Karpas-422 (cell line): ENCODE data around the gene OSCP1. TPM values are rescaled to one million over a fixed set of nuclear protein-coding genes. Genes with fewer than 3 reads are reported as not detected.
A peak's percentile ranks its signal among the peaks of the same experiment; 100 is the strongest.

ENCODE experiments used
- DNase-seq: peaks from one replicate; pipeline ENCODE4 v3.0.0-alpha.2; 2015
- H2AFZ ChIP-seq: fragments of 200-600 bp; sonication (generic); 2 replicates; pipeline ENCODE4 v1.6.1; 2014; ENCODE audit warnings: antibody characterized with exemption, low read length, mixed read lengths
- H3K27ac ChIP-seq: fragments of 200-600 bp; sonication (generic); 2 replicates; pipeline ENCODE4 v1.5.1; 2014; ENCODE audit warnings: mild to moderate bottlenecking, low read length, moderate library complexity
- H3K27me3 ChIP-seq: fragments of 200-600 bp; sonication (generic); 2 replicates; pipeline ENCODE4 v1.6.1; 2014; ENCODE audit warnings: low read length, mixed read lengths
- H3K36me3 ChIP-seq: fragments of 200-600 bp; sonication (generic); 2 replicates; pipeline ENCODE4 v1.6.1; 2014; ENCODE audit warnings: low read length, mixed read lengths; ENCODE audit not compliant: insufficient read depth
- H3K4me1 ChIP-seq: fragments of 200-600 bp; sonication (generic); 2 replicates; pipeline ENCODE4 v1.6.1; 2014; ENCODE audit warnings: mild to moderate bottlenecking, low read length, mixed read lengths
- H3K4me2 ChIP-seq: fragments of 200-600 bp; sonication (generic); 2 replicates; pipeline ENCODE4 v1.6.1; 2014; ENCODE audit warnings: low read length, low read depth, mild to moderate bottlenecking; ENCODE audit not compliant: poor library complexity, severe bottlenecking
- H3K4me3 ChIP-seq: fragments of 200-600 bp; sonication (generic); 2 replicates; pipeline ENCODE4 v1.5.1; 2014; ENCODE audit warnings: mild to moderate bottlenecking, antibody characterized with exemption, low read length, mixed read lengths
- H3K79me2 ChIP-seq: fragments of 200-600 bp; sonication (generic); 2 replicates; pipeline ENCODE4 v1.6.1; 2014; ENCODE audit warnings: mild to moderate bottlenecking, low read length, mixed read lengths
- H3K9ac ChIP-seq: fragments of 200-600 bp; sonication (generic); 2 replicates; pipeline ENCODE4 v1.6.0; 2014; ENCODE audit warnings: low read length
- H3K9me2 ChIP-seq: fragments of 200-600 bp; sonication (generic), shearing (Covaris generic); replicated peaks from 2 replicates; pipeline ENCODE4 v1.6.0; 2014; ENCODE audit warnings: mild to moderate bottlenecking, low read length, moderate library complexity; ENCODE audit not compliant: insufficient read depth
- H3K9me3 ChIP-seq: fragments of 300-700, 200-600 bp; sonication (generic); 2 replicates; pipeline ENCODE4 v1.6.1; 2014; ENCODE audit warnings: low read length, mixed read lengths
- H4K20me1 ChIP-seq: fragments of 200-600 bp; sonication (generic); 2 replicates; pipeline ENCODE4 v1.6.1; 2014; ENCODE audit warnings: mild to moderate bottlenecking, antibody characterized with exemption, low read length, low read depth; ENCODE audit not compliant: insufficient read depth
- total RNA-seq: library from RNA; depleted of rRNA; stranded (reverse); fragments of >200 nt; shearing (Covaris generic); gene quantifications from 2 replicates; pipeline ENCODE4 v1.2.3, GENCODE V29; 2014; ENCODE audit warnings: low replicate concordance

Gene OSCP1
- total RNA-seq, 1 experiment from 2014 or later = 15.0 TPM

DNA sequence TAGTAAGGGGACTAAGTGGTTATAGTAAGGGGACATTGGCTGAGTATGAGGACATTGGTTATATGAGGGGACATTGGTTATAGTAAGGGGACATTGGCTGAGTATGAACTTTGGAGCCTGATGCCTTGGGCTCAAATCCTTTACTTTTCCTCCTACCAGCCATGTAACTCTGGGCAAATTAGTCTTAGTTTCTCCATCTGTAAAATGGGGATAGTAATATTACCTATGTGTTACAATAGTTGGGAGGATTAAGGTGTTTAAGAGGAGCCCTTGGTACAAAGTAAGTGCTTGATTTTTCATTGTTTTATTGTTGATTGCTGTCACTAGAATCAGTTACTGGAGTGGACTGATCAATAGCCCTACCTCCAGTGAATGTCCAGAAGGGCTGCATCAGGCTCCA, 2.8 kb downstream of the OSCP1 start:
- Histone ChIP-seq H3K9me3 (no peaks in the 10 kb centered on the region), H4K20me1 (no peaks in the 10 kb centered on the region), H3K27ac (no peak overlapping the region), H3K4me2 (no peak overlapping the region), H3K79me2 (no peaks in the 10 kb centered on the region), H3K4me1 (peaks cover 17% of the 10 kb centered on the region), H3K9ac (no peak overlapping the region), H3K36me3 (no peaks in the 10 kb centered on the region), H3K4me3 (no peak overlapping the region), H3K9me2 (no peaks in the 10 kb centered on the region), H2AFZ (no peak overlapping the region), H3K27me3 (no peaks in the 10 kb centered on the region)
- DNase-seq = no peak

DNA sequence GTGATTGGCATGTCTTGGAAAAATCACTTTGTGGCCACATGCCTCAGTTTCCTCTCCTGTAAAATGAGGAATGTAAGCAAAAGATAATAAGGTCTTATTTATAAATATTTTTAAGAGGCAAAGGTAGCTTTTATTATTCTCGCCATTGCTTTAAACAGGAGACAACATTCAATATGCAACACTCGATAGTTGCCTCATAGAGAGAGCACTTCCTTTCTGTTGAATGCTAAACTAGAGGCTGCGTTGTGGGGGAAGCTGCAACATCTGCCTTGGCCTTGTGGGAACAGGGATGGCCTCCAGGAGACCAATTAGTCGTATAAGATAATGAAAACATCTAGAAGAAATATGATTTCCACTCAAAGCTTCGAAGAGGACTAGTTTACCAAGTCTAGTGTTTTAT, 3.5 kb downstream of the OSCP1 start:
- H3K9me3 ChIP-seq = no peaks in the 10 kb centered on the region

DNA sequence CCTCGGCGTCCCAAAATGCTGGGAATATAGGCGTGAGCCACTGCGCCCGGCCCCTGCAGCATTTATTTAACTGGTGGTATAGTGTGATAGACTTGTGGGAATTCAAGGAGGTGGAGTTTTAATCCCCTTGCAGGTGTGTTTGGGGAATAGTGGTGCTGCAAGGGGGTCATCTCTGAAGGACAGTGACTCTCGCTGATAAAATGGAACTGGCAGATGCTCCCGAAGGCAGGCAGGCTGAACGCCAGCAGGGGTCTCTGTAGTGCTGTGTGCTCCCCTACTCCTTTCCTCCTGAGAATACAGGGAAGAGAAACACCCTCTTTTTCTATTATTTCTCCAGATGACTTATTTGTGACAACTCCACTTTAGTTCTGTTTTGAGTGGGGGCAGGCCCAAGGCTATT, 4.0 kb downstream of the OSCP1 start:
- DNase-seq = peak; percentile 60

More for the DNA sequence above, 3.5 kb downstream of the OSCP1 start:
- DNase-seq = no peak
- H4K20me1 ChIP-seq = no peaks in the 10 kb centered on the region
- peaks cover 17% of the 10 kb centered on the region for H3K4me1 ChIP-seq
- H3K79me2 ChIP-seq = no peaks in the 10 kb centered on the region
- H3K9ac ChIP-seq = no peak overlapping the region
- H2AFZ ChIP-seq = no peak overlapping the region
- H3K36me3 ChIP-seq = no peaks in the 10 kb centered on the region
- H3K27me3 ChIP-seq = no peaks in the 10 kb centered on the region
- no peaks in the 10 kb centered on the region for H3K9me2 ChIP-seq
- H3K4me2 ChIP-seq = no peak overlapping the region
- H3K27ac ChIP-seq = no peak overlapping the region
- no peak overlapping the region for H3K4me3 ChIP-seq

GRCh38 chr1:36443297-36443696, 7.0 kb downstream of the OSCP1 start:
- no peak overlapping the region for H3K27ac ChIP-seq
- no peaks in the 10 kb centered on the region for H3K9me2 ChIP-seq
- H3K27me3 ChIP-seq = no peaks in the 10 kb centered on the region
- H3K79me2 ChIP-seq = no peaks in the 10 kb centered on the region
- no peak overlapping the region for H2AFZ ChIP-seq
- H3K36me3 ChIP-seq = no peaks in the 10 kb centered on the region
- H3K4me2 ChIP-seq = no peak overlapping the region
- no peaks in the 10 kb centered on the region for H4K20me1 ChIP-seq
- DNase-seq = no peak
- peaks cover 4% of the 10 kb centered on the region for H3K4me1 ChIP-seq
- H3K9ac ChIP-seq = no peak overlapping the region
- H3K4me3 ChIP-seq = no peak overlapping the region
- no peaks in the 10 kb centered on the region for H3K9me3 ChIP-seq

More for the DNA sequence above, 4.0 kb downstream of the OSCP1 start:
- Histone ChIP-seq H2AFZ (no peak overlapping the region), H3K36me3 (no peaks in the 10 kb centered on the region), H3K9me3 (no peaks in the 10 kb centered on the region), H4K20me1 (no peaks in the 10 kb centered on the region), H3K9me2 (no peaks in the 10 kb centered on the region), H3K27ac (no peak overlapping the region), H3K79me2 (no peaks in the 10 kb centered on the region), H3K4me3 (no peak overlapping the region), H3K27me3 (no peaks in the 10 kb centered on the region), H3K4me1 (peaks cover 14% of the 10 kb centered on the region), H3K9ac (no peak overlapping the region), H3K4me2 (no peak overlapping the region)

GRCh38 chr1:36442337-36442736, 7.9 kb downstream of the OSCP1 start:
- Histone ChIP-seq H3K9ac (no peak overlapping the region), H3K36me3 (no peaks in the 10 kb centered on the region), H3K79me2 (no peaks in the 10 kb centered on the region), H3K27ac (no peak overlapping the region), H3K4me2 (no peak overlapping the region), H3K9me3 (no peaks in the 10 kb centered on the region), H3K4me1 (peaks cover 4% of the 10 kb centered on the region), H3K9me2 (no peaks in the 10 kb centered on the region), H3K4me3 (no peak overlapping the region), H3K27me3 (no peaks in the 10 kb centered on the region), H2AFZ (no peak overlapping the region), H4K20me1 (no peaks in the 10 kb centered on the region)
- no peak for DNase-seq

- Histone ChIP-seq H3K4me1 (no peaks in the 10 kb centered on the region; the same call in 1 of the 2 replicates), H2AFZ (no peak overlapping the region), H3K79me2 (no peaks in the 10 kb centered on the region), H3K9ac (no peak overlapping the region), H4K20me1 (no peaks in the 10 kb centered on the region), H3K27ac (no peak overlapping the region), H3K4me2 (no peak overlapping the region), H3K4me3 (no peak overlapping the region), H3K27me3 (no peaks in the 10 kb centered on the region), H3K36me3 (no peaks in the 10 kb centered on the region), H3K9me3 (no peaks in the 10 kb centered on the region), H3K9me2 (no peaks in the 10 kb centered on the region)
- DNase-seq = no peak
Observed at GRCh38 chr1:36440646-36441045, 9.6 kb downstream of the OSCP1 start.

- Histone ChIP-seq H3K79me2 (no peaks in the 10 kb centered on the region), H3K27ac (no peak overlapping the region), H3K4me2 (no peak overlapping the region), H3K27me3 (no peaks in the 10 kb centered on the region), H3K9me2 (no peaks in the 10 kb centered on the region), H2AFZ (no peak overlapping the region), H3K4me3 (no peak overlapping the region), H3K36me3 (no peaks in the 10 kb centered on the region), H4K20me1 (no peaks in the 10 kb centered on the region), H3K9me3 (no peaks in the 10 kb centered on the region), H3K4me1 (no peaks in the 10 kb centered on the region; the same call in 1 of the 2 replicates), H3K9ac (no peak overlapping the region)
- no peak for DNase-seq
Observed at GRCh38 chr1:36440044-36440443, 10.2 kb downstream of the OSCP1 start.

DNA sequence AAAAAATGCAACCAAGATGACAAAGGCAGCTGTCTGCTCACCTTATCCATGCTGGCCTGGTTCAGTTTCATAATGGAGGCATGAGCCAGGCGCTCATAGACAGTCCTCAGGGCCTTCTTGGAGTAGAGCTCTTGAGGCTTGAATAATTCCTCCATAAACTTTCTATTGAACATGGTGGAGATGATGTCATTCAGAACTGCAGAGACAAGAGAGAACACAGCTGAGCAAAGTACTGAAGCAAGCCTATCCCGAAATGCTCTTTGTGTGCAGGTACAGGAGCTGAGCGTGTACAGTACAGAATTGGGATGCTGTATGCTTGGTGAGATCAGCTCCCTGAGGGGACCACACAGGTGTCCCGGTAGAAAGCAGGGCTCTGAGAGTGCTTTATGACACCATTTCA, 11.5 kb downstream of the OSCP1 start:
- H3K9ac ChIP-seq = no peak overlapping the region
- no peaks in the 10 kb centered on the region for H3K9me2 ChIP-seq
- no peaks in the 10 kb centered on the region for H3K36me3 ChIP-seq
- no peak overlapping the region for H3K4me3 ChIP-seq
- no peaks in the 10 kb centered on the region; the same call in 1 of the 2 replicates for H3K4me1 ChIP-seq
- H2AFZ ChIP-seq = no peak overlapping the region
- no peaks in the 10 kb centered on the region for H3K79me2 ChIP-seq
- no peaks in the 10 kb centered on the region for H3K27me3 ChIP-seq
- H4K20me1 ChIP-seq = no peaks in the 10 kb centered on the region
- H3K9me3 ChIP-seq = no peaks in the 10 kb centered on the region
- no peak overlapping the region for H3K27ac ChIP-seq
- no peak for DNase-seq
- H3K4me2 ChIP-seq = no peak overlapping the region

- H3K27me3 ChIP-seq = no peaks in the 10 kb centered on the region
- no peak overlapping the region for H3K4me2 ChIP-seq
Observed at GRCh38 chr1:36436821-36437220, 13.4 kb downstream of the OSCP1 start.

More at GRCh38 chr1:36436821-36437220, 13.4 kb downstream of the OSCP1 start:
- no peaks in the 10 kb centered on the region for H3K36me3 ChIP-seq
- no peak for DNase-seq
- H3K9ac ChIP-seq = no peak overlapping the region
- H3K4me3 ChIP-seq = no peak overlapping the region
- H3K9me2 ChIP-seq = no peaks in the 10 kb centered on the region
- H4K20me1 ChIP-seq = no peaks in the 10 kb centered on the region
- no peak overlapping the region for H3K27ac ChIP-seq
- no peaks in the 10 kb centered on the region for H3K79me2 ChIP-seq
- no peaks in the 10 kb centered on the region for H3K9me3 ChIP-seq
- no peak overlapping the region for H2AFZ ChIP-seq
- H3K4me1 ChIP-seq = no peaks in the 10 kb centered on the region; the same call in 1 of the 2 replicates
